CD14-positive monocyte (primary cell): ENCODE measurements around the gene ABCC3. TPM values are rescaled to one million over a fixed set of nuclear protein-coding genes. Genes with fewer than 3 reads are reported as not detected.

Experiments used
- DNase-seq, 3 donors: peaks; one replicate each; pipeline ENCODE4 v3.0.0-alpha.2; 2011 to 2022
- H2AFZ ChIP-seq: 2 replicates; pipeline ENCODE4 v1.6.0; 2012; ENCODE audit warnings: mild to moderate bottlenecking, low read depth, low read length, inconsistent platforms; ENCODE audit not compliant: insufficient read depth, poor library complexity, severe bottlenecking
- H3K27ac ChIP-seq, 2 donors: 1 replicate in 1 of 2; 2 replicates in 1 of 2; pipeline ENCODE4 v1.5.1; 2012 to 2013; ENCODE audit warnings: low read length in 2 of 2, control low read depth in 1 of 2, inconsistent platforms in 1 of 2, low read depth in 1 of 2, mild to moderate bottlenecking in 1 of 2
- H3K27me3 ChIP-seq, 2 donors: one replicate each; pipeline versions ENCODE4 v1.6.0 to v1.6.1; 2011 to 2013; ENCODE audit warnings: low read length in 2 of 2; ENCODE audit not compliant: control insufficient read depth in 2 of 2, insufficient read depth in 2 of 2
- H3K36me3 ChIP-seq, 2 donors: replicated peaks in 1 of 2; 1 replicate in 1 of 2; 2 replicates in 1 of 2; pipeline versions ENCODE4 v1.5.1 to v1.6.1; 2012 to 2013; ENCODE audit warnings: low read length in 2 of 2, control low read depth in 1 of 2, inconsistent platforms in 1 of 2, mild to moderate bottlenecking in 1 of 2; ENCODE audit not compliant: insufficient read depth in 2 of 2, control insufficient read depth in 1 of 2
- H3K4me1 ChIP-seq, 2 donors: 1 replicate in 1 of 2; 2 replicates in 1 of 2; pipeline versions ENCODE4 v1.5.1 to v1.6.1; 2012 to 2013; ENCODE audit warnings: low read length in 2 of 2, control low read depth in 1 of 2, inconsistent platforms in 1 of 2, mild to moderate bottlenecking in 1 of 2, moderate library complexity in 1 of 2; ENCODE audit not compliant: insufficient read depth in 2 of 2, control insufficient read depth in 1 of 2
- H3K4me2 ChIP-seq: replicated peaks from 2 replicates; pipeline ENCODE3; 2012; ENCODE audit warnings: low read length, moderate library complexity, mild to moderate bottlenecking; ENCODE audit not compliant: poor library complexity, severe bottlenecking; ENCODE audit errors: extremely low read depth
- H3K4me3 ChIP-seq, 3 experiments: fragments of 200-600 bp in 1 of 3; sonication (generic) in 1 of 3; replicated peaks in 1 of 3; 1 replicate in 2 of 3; 2 replicates in 1 of 3; pipeline ENCODE4 v1.5.1; 2011 to 2013; ENCODE audit warnings: low read length in 3 of 3, mild to moderate bottlenecking in 3 of 3, control low read depth in 2 of 3, low read depth in 2 of 3, inconsistent platforms in 1 of 3, moderate library complexity in 1 of 3
- H3K79me2 ChIP-seq: 2 replicates; pipeline ENCODE4 v1.6.0; 2012; ENCODE audit warnings: mild to moderate bottlenecking, control low read depth, inconsistent platforms, low read length, moderate library complexity; ENCODE audit not compliant: insufficient read depth
- H3K9ac ChIP-seq: 2 replicates; pipeline ENCODE4 v1.6.0; 2017; ENCODE audit warnings: low read length, mild to moderate bottlenecking; ENCODE audit not compliant: insufficient read depth, poor library complexity, severe bottlenecking
- H3K9me3 ChIP-seq, 2 donors: replicated peaks in 1 of 2; 1 replicate in 1 of 2; 2 replicates in 1 of 2; pipeline versions ENCODE4 v1.5.1 to v1.6.1; 2012 to 2013; ENCODE audit warnings: low read length in 2 of 2, control low read depth in 1 of 2; ENCODE audit not compliant: control insufficient read depth in 1 of 2, insufficient read depth in 1 of 2
- H4K20me1 ChIP-seq: 2 replicates; pipeline ENCODE4 v1.6.0; 2012; ENCODE audit warnings: mild to moderate bottlenecking, low read length, control low read depth, moderate library complexity; ENCODE audit not compliant: insufficient read depth
- H3K27ac Mint-ChIP-seq, 7 donors: one replicate each; pipeline ENCODE4 v1.8.0; 2020; ENCODE audit warnings: mild to moderate bottlenecking in 7 of 7, mixed read lengths in 7 of 7, moderate library complexity in 6 of 7, inconsistent platforms in 2 of 7
- H3K27me3 Mint-ChIP-seq, 3 donors: one replicate each; pipeline ENCODE4 v1.8.0; 2021 to 2022; ENCODE audit warnings: low read depth in 3 of 3, mild to moderate bottlenecking in 3 of 3, mixed read lengths in 3 of 3, moderate library complexity in 3 of 3, inconsistent platforms in 1 of 3
- H3K36me3 Mint-ChIP-seq, 2 donors: one replicate each; pipeline ENCODE4 v1.8.0; 2020; ENCODE audit warnings: mixed read lengths in 2 of 2, inconsistent platforms in 1 of 2, mild to moderate bottlenecking in 1 of 2
- H3K4me1 Mint-ChIP-seq: one replicate; pipeline ENCODE4 v1.8.0; 2020; ENCODE audit warnings: mild to moderate bottlenecking, mixed read lengths
- H3K4me3 Mint-ChIP-seq, 2 donors: one replicate each; pipeline ENCODE4 v1.8.0; 2020; ENCODE audit warnings: mild to moderate bottlenecking in 2 of 2, mixed read lengths in 2 of 2, moderate library complexity in 1 of 2
- H3K9me3 Mint-ChIP-seq, 7 donors: one replicate each; pipeline ENCODE4 v1.8.0; 2020 to 2022; ENCODE audit warnings: mixed read lengths in 7 of 7, mild to moderate bottlenecking in 6 of 7, moderate library complexity in 6 of 7, inconsistent platforms in 2 of 7
- CTCF ChIP-seq: fragments of 200-600 bp; IDR thresholded peaks from one replicate; pipeline ENCODE4 v1.8.0; 2022; ENCODE audit warnings: antibody characterized with exemption, mild to moderate bottlenecking
- WGBS: methylation state at CpG from one replicate; pipeline ENCODE4 v1.1.5; 2013; ENCODE audit warnings: missing lambda C conversion rate; ENCODE audit not compliant: insufficient coverage; 5-methylcytosine and 5-hydroxymethylcytosine counted together
- intact Hi-C, 2 donors: fragments of 100-400 bp; cut with micrococcal nuclease; formaldehyde crosslinking; loops; one replicate each; pipeline versions ENCODE4 v1.15.0 to v1.15.1; 2023
- polyA plus RNA-seq, 3 donors: library from polyadenylated mRNA; depleted of rRNA in 1 of 3; unstranded in 2 of 3; stranded (reverse) in 1 of 3; fragments of 300-500 nt in 2 of 3; fragments of >200 nt in 1 of 3; fragmentation: Illumina TruSeq in 2 of 3; gene quantifications; 1 replicate in 2 of 3; 2 replicates in 1 of 3; pipeline ENCODE4 v1.2.3, GENCODE V29; 2012 to 2021

ABCC3 gene
- polyA plus RNA-seq, 3 donors, result 2.7 to 74.5 (median 11.4) TPM

GRCh38 chr17:50657054-50657453 is 22.4 kb downstream of the ABCC3 start:
- H3K4me2 ChIP-seq, result no peak overlapping the region
- peaks cover 24 to 26% of the 10 kb centered on the region in 2 donors for H3K4me1 ChIP-seq
- no peak overlapping the region for H3K9ac ChIP-seq
- 100% methylated on average over 4 of the region's 7 CpGs for WGBS
- H3K79me2 ChIP-seq, result no peaks in the 10 kb centered on the region
- H3K9me3 Mint-ChIP-seq, result peaks cover 0 to 15% (median 10%) of the 10 kb centered on the region in 7 donors
- no peak overlapping the region for H3K27ac ChIP-seq
- peaks cover 2 to 9% of the 10 kb centered on the region in 2 donors for H3K36me3 Mint-ChIP-seq
- no peak for TF ChIP-seq CTCF
- H3K27me3 ChIP-seq, result no peaks in the 10 kb centered on the region
- H3K4me1 Mint-ChIP-seq, result peaks cover 25% of the 10 kb centered on the region
- H3K27ac Mint-ChIP-seq, result peak overlapping the region in 1 of 7 donors; percentile 7
- no peaks in the 10 kb centered on the region for H4K20me1 ChIP-seq
- no peak for DNase-seq
- no peak overlapping the region for H2AFZ ChIP-seq
- peaks cover 8 to 12% of the 10 kb centered on the region in 2 donors for H3K9me3 ChIP-seq
- no peak overlapping the region for H3K4me3 ChIP-seq
- H3K4me3 Mint-ChIP-seq, result no peak overlapping the region
- H3K36me3 ChIP-seq, result no peaks in the 10 kb centered on the region
- intact Hi-C loops, result no loop called here
- peaks cover 5 to 13% (median 5%) of the 10 kb centered on the region in 3 donors for H3K27me3 Mint-ChIP-seq

GRCh38 chr17:50657627-50658026 is 22.9 kb downstream of the ABCC3 start:
- peaks cover 2 to 9% of the 10 kb centered on the region in 2 donors for H3K36me3 Mint-ChIP-seq
- Histone ChIP-seq H3K4me1 (peaks cover 29 to 31% of the 10 kb centered on the region in 2 donors), H3K9ac (no peak overlapping the region), H2AFZ (no peak overlapping the region), H3K27ac (no peak overlapping the region), H3K36me3 (no peaks in the 10 kb centered on the region), H3K79me2 (no peaks in the 10 kb centered on the region), H3K4me2 (no peak overlapping the region), H4K20me1 (no peaks in the 10 kb centered on the region), H3K4me3 (no peak overlapping the region), H3K27me3 (no peaks in the 10 kb centered on the region), H3K9me3 (peaks cover 4 to 10% of the 10 kb centered on the region in 2 donors)
- peaks cover 0 to 11% (median 8%) of the 10 kb centered on the region in 7 donors for H3K9me3 Mint-ChIP-seq
- peaks cover 31% of the 10 kb centered on the region for H3K4me1 Mint-ChIP-seq
- DNase-seq, result no peak
- H3K27me3 Mint-ChIP-seq, result peaks cover 5 to 13% (median 5%) of the 10 kb centered on the region in 3 donors
- intact Hi-C loops, result no loop called here
- H3K4me3 Mint-ChIP-seq, result no peak overlapping the region
- WGBS, result 93% methylated on average over 6 of the region's 7 CpGs
- peak overlapping the region in 1 of 7 donors; percentile 7 for H3K27ac Mint-ChIP-seq
- TF ChIP-seq CTCF, result no peak
